22Rv1 (cell line): ENCODE results near the gene USP21.

Experiments used
- H3K27ac ChIP-seq: fragments of 450-650 bp; 2 replicates; pipeline ENCODE4 v1.5.1; 2017
- CTCF ChIP-seq: fragments of 450-650 bp; IDR thresholded peaks from 2 replicates; pipeline ENCODE4 v1.5.1; 2017; ENCODE audit warnings: mild to moderate bottlenecking
- ZFX ChIP-seq: fragments of 450-650 bp; IDR thresholded peaks from 2 replicates; pipeline ENCODE4 v1.6.1; 2017; ENCODE audit warnings: antibody characterized with exemption, borderline replicate concordance

Gene USP21

GRCh38 chr1:161195171-161195570 is 35.9 kb downstream of the USP21 start:
- H3K27ac ChIP-seq, result no peak overlapping the region
- TF ChIP-seq ZFX, result no peak
- no peak for TF ChIP-seq CTCF

GRCh38 chr1:161196111-161196510 is 36.8 kb downstream of the USP21 start:
- no peak for TF ChIP-seq ZFX
- no peak overlapping the region for H3K27ac ChIP-seq

- no peak overlapping the region for H3K27ac ChIP-seq
- TF ChIP-seq ZFX (no peak), CTCF (no peak)
Observed at GRCh38 chr1:161196521-161197451, 37.5 kb downstream of the USP21 start.

GRCh38 chr1:161197560-161198193 is 38.4 kb downstream of the USP21 start:
- no peak overlapping the region for H3K27ac ChIP-seq
- TF ChIP-seq CTCF (no peak), ZFX (no peak)

GRCh38 chr1:161198194-161198896 is 39.0 kb downstream of the USP21 start:
- TF ChIP-seq ZFX (no peak), CTCF (peak; percentile 21)
- no peak overlapping the region for H3K27ac ChIP-seq

GRCh38 chr1:161198897-161199431 is 39.7 kb downstream of the USP21 start, which contains the start of gene ADAMTS4:
Gene ADAMTS4 (minus strand): TSS chr1:161199054. CDS start chr1:161198627, 427 bp downstream.
- no peak for TF ChIP-seq ZFX
- no peak for TF ChIP-seq CTCF
- no peak within 1 kb of the TSS for H3K27ac ChIP-seq

GRCh38 chr1:161199506-161200139 is 40.3 kb downstream of the USP21 start:
- TF ChIP-seq ZFX (no peak), CTCF (no peak)
- no peak overlapping the region for H3K27ac ChIP-seq
